GM18505 (cell line): ENCODE measurements around the gene ZNF778.

Experiments
- ATAC-seq: cut with Tn5 transposase; IDR thresholded peaks from one replicate; pipeline ENCODE4 v1.9.1; 2021; ENCODE audit not compliant: unreplicated experiment
- POLR2A ChIP-seq: IDR thresholded peaks from 4 replicates; pipeline ENCODE4 v1.6.1; 2011; ENCODE audit warnings: borderline replicate concordance; ENCODE audit not compliant: insufficient read depth, insufficient read length; ENCODE audit errors: extremely low read depth

ZNF778 gene

GRCh38 chr16:89210165-89210903 lies 7.2 kb upstream of the ZNF778 start:
- TF ChIP-seq POLR2A: no peak
- no peak for ATAC-seq

- no peak for ATAC-seq
- no peak for TF ChIP-seq POLR2A
Observed at GRCh38 chr16:89210904-89211515, 6.5 kb upstream of the ZNF778 start.

DNA sequence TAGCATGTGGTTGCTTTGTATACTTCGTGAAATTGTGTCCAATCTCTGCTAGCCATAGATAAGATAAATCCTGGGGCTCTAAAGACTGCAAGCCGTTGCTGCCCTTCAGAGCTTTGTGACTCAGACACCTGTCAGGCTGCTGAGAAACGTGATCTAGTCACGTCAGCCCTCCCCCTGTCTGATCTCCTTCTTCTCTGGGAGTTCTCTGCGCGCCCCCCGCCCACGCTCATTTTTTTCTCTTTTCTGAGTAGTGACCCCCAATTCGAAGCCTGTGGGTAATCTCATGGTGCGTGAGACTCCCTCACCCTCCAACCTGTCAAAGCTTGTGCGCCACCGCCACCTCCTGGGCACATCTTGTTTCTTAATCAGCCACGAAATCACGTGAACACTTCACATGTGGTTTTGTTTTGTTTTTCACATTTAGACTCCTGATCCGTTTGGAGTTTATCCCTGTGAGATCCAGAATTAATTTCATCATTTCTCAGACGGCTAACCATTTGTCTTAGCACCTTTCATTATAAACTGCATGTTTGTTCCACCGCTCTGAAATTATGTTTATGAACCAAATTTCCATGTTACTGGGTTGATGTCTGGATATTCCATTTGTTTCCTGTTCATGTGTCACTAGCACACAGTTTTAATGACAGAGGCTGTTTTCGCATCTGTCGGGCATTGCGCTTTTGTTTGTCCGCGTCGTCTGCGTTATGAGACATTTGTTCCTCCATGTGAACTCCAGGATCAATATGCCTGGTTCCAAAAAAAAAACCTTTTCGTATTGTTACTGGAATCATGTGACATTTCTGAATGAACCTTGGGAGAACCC lies 977 bp upstream of the ZNF778 start:
- no peak for TF ChIP-seq POLR2A
- no peak for ATAC-seq

DNA sequence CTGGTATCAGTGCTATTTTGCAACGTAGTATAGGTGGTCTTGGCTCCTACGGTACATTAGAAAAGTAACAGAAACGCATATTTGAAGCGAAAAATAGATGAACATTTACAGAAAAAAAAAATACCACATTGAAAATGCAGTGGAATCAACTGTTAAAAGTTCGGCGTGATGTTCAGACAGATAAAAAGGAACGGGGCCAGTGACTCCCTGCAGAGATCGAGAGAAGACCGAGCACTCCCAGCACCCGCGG lies 440 bp upstream of the ZNF778 start:
- TF ChIP-seq POLR2A: no peak
- no peak for ATAC-seq

- no peak for TF ChIP-seq POLR2A
- no peak for ATAC-seq
Observed at GRCh38 chr16:89219365-89219764, 1.9 kb downstream of the ZNF778 start.

GRCh38 chr16:89221604-89222003 lies 4.1 kb downstream of the ZNF778 start:
- TF ChIP-seq POLR2A: no peak
- ATAC-seq: no peak

DNA sequence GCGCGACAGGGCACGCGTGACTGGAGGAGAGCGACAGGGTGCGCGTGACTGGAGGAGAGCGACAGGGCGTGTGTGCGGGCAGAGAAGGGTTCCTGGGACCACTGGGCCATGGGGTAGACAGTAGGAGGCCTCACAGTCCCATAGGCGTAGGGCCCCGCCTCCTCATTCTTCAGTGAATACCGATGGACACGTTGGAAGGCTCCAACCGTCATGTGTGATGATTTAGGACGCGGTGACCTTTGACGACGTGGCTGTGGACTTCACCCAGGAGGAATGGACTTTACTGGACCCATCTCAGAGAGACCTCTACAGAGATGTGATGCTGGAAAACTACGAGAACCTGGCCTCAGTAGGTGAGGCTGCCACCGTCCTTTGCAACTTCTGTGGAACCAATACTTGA lies 5.4 kb downstream of the ZNF778 start:
- no peak for ATAC-seq
- no peak for TF ChIP-seq POLR2A

- TF ChIP-seq POLR2A: no peak
- ATAC-seq: no peak
Observed at GRCh38 chr16:89224665-89225064, 7.2 kb downstream of the ZNF778 start.

GRCh38 chr16:89230255-89230654 lies 12.8 kb downstream of the ZNF778 start:
- TF ChIP-seq POLR2A: no peak
- ATAC-seq: no peak

DNA sequence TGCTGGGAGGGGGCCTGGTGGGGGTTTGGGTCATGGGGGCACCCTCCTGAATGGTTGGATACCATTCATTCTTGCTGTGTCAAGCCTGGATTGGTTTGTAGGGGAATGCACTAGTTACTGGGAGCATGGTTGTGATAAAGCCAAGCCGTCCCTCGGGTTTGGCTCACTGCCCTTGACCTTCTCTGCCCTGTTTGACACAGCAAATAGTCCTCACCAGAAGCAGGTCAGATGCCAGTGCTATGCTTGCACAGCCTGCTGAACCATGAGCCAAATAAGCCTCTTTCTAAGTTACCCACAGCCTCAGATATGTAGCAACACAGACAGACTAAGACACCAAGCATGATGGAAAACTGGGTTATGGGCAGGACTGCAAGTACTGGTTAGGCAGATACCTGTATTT lies 14.6 kb downstream of the ZNF778 start:
- no peak for TF ChIP-seq POLR2A
- no peak for ATAC-seq

GRCh38 chr16:89233678-89234490 lies 16.4 kb downstream of the ZNF778 start:
- TF ChIP-seq POLR2A: no peak
- ATAC-seq: no peak

GRCh38 chr16:89237733-89238132 lies 20.2 kb downstream of the ZNF778 start:
- no peak for ATAC-seq
- no peak for TF ChIP-seq POLR2A
